HAP-1 (cell line): ENCODE data around the gene CRNKL1.

Source experiments
- DNase-seq, 2 experiments: peaks; one replicate each; pipeline ENCODE4 v3.0.0-alpha.2; 2016 to 2020; ENCODE audit warnings: low spot score in 2 of 2
- H3K27me3 ChIP-seq: fragments of 250-450 bp; sonication (Bioruptor Pico); 2 replicates; pipeline ENCODE4 v1.5.1; 2020; ENCODE audit warnings: low read depth, mild to moderate bottlenecking, moderate library complexity
- H3K36me3 ChIP-seq: fragments of 250-450 bp; sonication (Bioruptor Pico); replicated peaks from 2 replicates; pipeline ENCODE4 v1.5.1; 2020; ENCODE audit warnings: mild to moderate bottlenecking
- H3K4me1 ChIP-seq: fragments of 250-450 bp; sonication (Bioruptor Pico); 2 replicates; pipeline ENCODE4 v1.5.1; 2020; ENCODE audit warnings: mild to moderate bottlenecking
- H3K4me3 ChIP-seq: fragments of 250-450 bp; sonication (Bioruptor Pico); 2 replicates; pipeline ENCODE4 v1.5.1; 2020; ENCODE audit warnings: mild to moderate bottlenecking, moderate library complexity
- H3K9me3 ChIP-seq: fragments of 250-450 bp; sonication (Bioruptor Pico); 2 replicates; pipeline ENCODE4 v1.5.1; 2020; ENCODE audit warnings: mild to moderate bottlenecking, moderate library complexity
- in situ Hi-C: fragments of 300-500 bp; cut with MboI; formaldehyde crosslinking; loops from 3 replicates; pipeline ENCODE4 v1.14.3; 2020; ENCODE audit warnings: low sequenced_read_pairs, inconsistent platforms, mixed read lengths

Gene CRNKL1

GRCh38 chr20:19995220-19995863, 56.9 kb downstream of the CRNKL1 start:
- Histone ChIP-seq H3K27me3 (no peaks in the 10 kb centered on the region), H3K4me1 (peaks cover 21% of the 10 kb centered on the region), H3K4me3 (no peak overlapping the region), H3K9me3 (no peaks in the 10 kb centered on the region), H3K36me3 (no peaks in the 10 kb centered on the region)
- DNase-seq = peak; percentile 53
- in situ Hi-C loops = loop anchor here (10.0 to 25.0 kb wide), 2 partner anchors 211 to 308 kb away; no protein-coding TSS in a partner anchor

- DNase-seq = no peak
- Histone ChIP-seq H3K9me3 (no peaks in the 10 kb centered on the region), H3K36me3 (no peaks in the 10 kb centered on the region), H3K27me3 (no peaks in the 10 kb centered on the region), H3K4me3 (no peak overlapping the region), H3K4me1 (peaks cover 21% of the 10 kb centered on the region)
- in situ Hi-C loops = loop anchor here (10.0 to 25.0 kb wide), 2 partner anchors 209 to 307 kb away; no protein-coding TSS in a partner anchor
Measured at GRCh38 chr20:19993958-19994669, 58.2 kb downstream of the CRNKL1 start.

GRCh38 chr20:19992996-19993908, 59.0 kb downstream of the CRNKL1 start:
- Histone ChIP-seq H3K27me3 (no peaks in the 10 kb centered on the region), H3K36me3 (no peaks in the 10 kb centered on the region), H3K4me1 (peaks cover 21% of the 10 kb centered on the region), H3K4me3 (no peak overlapping the region), H3K9me3 (no peaks in the 10 kb centered on the region)
- DNase-seq = peak; percentile 67 to 79
- in situ Hi-C loops = loop anchor here (10.0 to 25.0 kb wide), 2 partner anchors 208 to 306 kb away; no protein-coding TSS in a partner anchor

- in situ Hi-C loops = loop anchor here (10.0 to 25.0 kb wide), 2 partner anchors 207 to 305 kb away; no protein-coding TSS in a partner anchor
- H3K4me3 ChIP-seq = no peak overlapping the region
- H3K9me3 ChIP-seq = no peaks in the 10 kb centered on the region
- peaks cover 21% of the 10 kb centered on the region for H3K4me1 ChIP-seq
- no peak for DNase-seq
- no peaks in the 10 kb centered on the region for H3K27me3 ChIP-seq
- no peaks in the 10 kb centered on the region for H3K36me3 ChIP-seq
Measured at GRCh38 chr20:19991854-19992253, 60.4 kb downstream of the CRNKL1 start.

GRCh38 chr20:19991308-19991707, 61.0 kb downstream of the CRNKL1 start:
- Histone ChIP-seq H3K36me3 (no peaks in the 10 kb centered on the region), H3K4me1 (peaks cover 21% of the 10 kb centered on the region), H3K9me3 (no peaks in the 10 kb centered on the region), H3K27me3 (no peaks in the 10 kb centered on the region), H3K4me3 (no peak overlapping the region)
- DNase-seq = no peak
- in situ Hi-C loops = loop anchor here (10.0 to 25.0 kb wide), 2 partner anchors 207 to 304 kb away; no protein-coding TSS in a partner anchor

- DNase-seq = no peak
- Histone ChIP-seq H3K9me3 (no peaks in the 10 kb centered on the region), H3K36me3 (no peaks in the 10 kb centered on the region), H3K27me3 (no peaks in the 10 kb centered on the region), H3K4me1 (peaks cover 21% of the 10 kb centered on the region), H3K4me3 (no peak overlapping the region)
- in situ Hi-C loops = loop anchor here (10.0 to 25.0 kb wide), 2 partner anchors 206 to 304 kb away; no protein-coding TSS in a partner anchor
Measured at GRCh38 chr20:19990850-19991249, 61.4 kb downstream of the CRNKL1 start.

GRCh38 chr20:19987046-19987445, 65.2 kb downstream of the CRNKL1 start:
- in situ Hi-C loops = loop anchor here (25.0 kb wide), 1 partner anchor 300 kb away; no protein-coding TSS in a partner anchor
- no peak overlapping the region for H3K4me3 ChIP-seq
- peaks cover 3% of the 10 kb centered on the region; the same call in 1 of the 2 replicates for H3K4me1 ChIP-seq
- no peaks in the 10 kb centered on the region for H3K9me3 ChIP-seq
- no peak for DNase-seq
- H3K27me3 ChIP-seq = no peaks in the 10 kb centered on the region
- H3K36me3 ChIP-seq = no peaks in the 10 kb centered on the region

- no peaks in the 10 kb centered on the region for H3K9me3 ChIP-seq
- peaks cover 2% of the 10 kb centered on the region; the same call in 1 of the 2 replicates for H3K4me1 ChIP-seq
- no peaks in the 10 kb centered on the region for H3K27me3 ChIP-seq
- no peak overlapping the region for H3K4me3 ChIP-seq
- in situ Hi-C loops = loop anchor here (25.0 kb wide), 1 partner anchor 299 kb away; no protein-coding TSS in a partner anchor
- no peaks in the 10 kb centered on the region for H3K36me3 ChIP-seq
- no peak for DNase-seq
Measured at GRCh38 chr20:19986419-19986818, 65.8 kb downstream of the CRNKL1 start.
